GM12891 (cell line): ENCODE results near the gene EFNA3.

Source experiments
- DNase-seq: peaks from one replicate; pipeline ENCODE4 v3.0.0; 2011; ENCODE audit warnings: low spot score; ENCODE audit not compliant: insufficient read length
- FAIRE-seq: peaks from 2 replicates; lab custom pipeline; 2011; peaks lifted over from hg19 to GRCh38; lab: Jason Lieb, UNC
- PAX5 ChIP-seq: IDR thresholded peaks from 2 replicates; pipeline ENCODE4 v1.6.1; 2011; ENCODE audit warnings: low read length, moderate library complexity, mild to moderate bottlenecking; ENCODE audit not compliant: insufficient read depth, severe bottlenecking
- POLR2A ChIP-seq: IDR thresholded peaks from 2 replicates; pipeline ENCODE4 v1.6.1; 2011; ENCODE audit warnings: low read depth, low read length, control low read depth
- POLR2AphosphoS5 ChIP-seq: IDR thresholded peaks from 2 replicates; pipeline ENCODE4 v1.6.1; 2011; ENCODE audit warnings: low read depth, low read length, control low read depth
- POU2F2 ChIP-seq: IDR thresholded peaks from 2 replicates; pipeline ENCODE4 v1.6.1; 2011; ENCODE audit warnings: low read depth, mild to moderate bottlenecking, control low read depth, low read length, moderate library complexity
- SPI1 ChIP-seq: IDR thresholded peaks from 2 replicates; pipeline ENCODE4 v1.6.1; 2011; ENCODE audit warnings: low read depth, low read length, control low read depth
- TAF1 ChIP-seq: IDR thresholded peaks from 2 replicates; pipeline ENCODE4 v1.6.1; 2011; ENCODE audit warnings: low read depth, low read length, control low read depth

EFNA3 gene

GRCh38 chr1:155069551-155070157 lies 9.0 kb upstream of the EFNA3 start:
- TF ChIP-seq POU2F2 (no peak), SPI1 (no peak), POLR2A (no peak), PAX5 (no peak), POLR2AphosphoS5 (no peak), TAF1 (no peak)
- FAIRE-seq, result no peak
- no peak for DNase-seq

GRCh38 chr1:155070158-155070621 lies 8.4 kb upstream of the EFNA3 start:
- TF ChIP-seq SPI1 (no peak), POLR2AphosphoS5 (no peak), PAX5 (no peak), POLR2A (no peak), POU2F2 (no peak), TAF1 (no peak)
- FAIRE-seq, result no peak
- DNase-seq, result no peak

GRCh38 chr1:155070721-155071569 lies 7.7 kb upstream of the EFNA3 start:
- TF ChIP-seq POLR2AphosphoS5 (no peak), TAF1 (no peak), POU2F2 (no peak)
- DNase-seq (peak; percentile 85), FAIRE-seq (peak; percentile 77)

- TF ChIP-seq PAX5 (no peak), TAF1 (no peak), POU2F2 (no peak), POLR2AphosphoS5 (no peak)
- DNase-seq (no peak), FAIRE-seq (no peak)
Observed at GRCh38 chr1:155071701-155072100, 6.9 kb upstream of the EFNA3 start.

GRCh38 chr1:155072531-155073289 lies 5.9 kb upstream of the EFNA3 start:
- FAIRE-seq, result no peak
- TF ChIP-seq TAF1, result no peak
- no peak for TF ChIP-seq POLR2AphosphoS5
- TF ChIP-seq PAX5, result no peak
- TF ChIP-seq SPI1, result no peak
- TF ChIP-seq POU2F2, result no peak
- no peak for TF ChIP-seq POLR2A
- no peak for DNase-seq

GRCh38 chr1:155073377-155074242 lies 5.0 kb upstream of the EFNA3 start:
- FAIRE-seq (no peak), DNase-seq (no peak)
- TF ChIP-seq PAX5 (no peak), POLR2A (no peak), POU2F2 (no peak), SPI1 (no peak), POLR2AphosphoS5 (no peak), TAF1 (no peak)

- no peak for DNase-seq
- TF ChIP-seq SPI1, result no peak
- no peak for TF ChIP-seq POLR2AphosphoS5
- no peak for TF ChIP-seq POU2F2
- TF ChIP-seq PAX5, result no peak
- no peak for TF ChIP-seq TAF1
- no peak for TF ChIP-seq POLR2A
- no peak for FAIRE-seq
Observed at GRCh38 chr1:155075535-155075934, 3.1 kb upstream of the EFNA3 start.

GRCh38 chr1:155076371-155076770 lies 2.3 kb upstream of the EFNA3 start:
- TF ChIP-seq POLR2AphosphoS5, result no peak
- no peak for TF ChIP-seq POU2F2
- TF ChIP-seq TAF1, result no peak
- no peak for TF ChIP-seq PAX5
- TF ChIP-seq SPI1, result no peak
- no peak for TF ChIP-seq POLR2A
- no peak for FAIRE-seq
- DNase-seq, result no peak
